ENCODE measurements around the gene ARMC10.

- no peak for TF ChIP-seq EZH2 (IDR thresholded peaks at IDR 0.05; ENCODE audit: low read length, unreplicated experiment)
- TF ChIP-seq, protein P1, sequence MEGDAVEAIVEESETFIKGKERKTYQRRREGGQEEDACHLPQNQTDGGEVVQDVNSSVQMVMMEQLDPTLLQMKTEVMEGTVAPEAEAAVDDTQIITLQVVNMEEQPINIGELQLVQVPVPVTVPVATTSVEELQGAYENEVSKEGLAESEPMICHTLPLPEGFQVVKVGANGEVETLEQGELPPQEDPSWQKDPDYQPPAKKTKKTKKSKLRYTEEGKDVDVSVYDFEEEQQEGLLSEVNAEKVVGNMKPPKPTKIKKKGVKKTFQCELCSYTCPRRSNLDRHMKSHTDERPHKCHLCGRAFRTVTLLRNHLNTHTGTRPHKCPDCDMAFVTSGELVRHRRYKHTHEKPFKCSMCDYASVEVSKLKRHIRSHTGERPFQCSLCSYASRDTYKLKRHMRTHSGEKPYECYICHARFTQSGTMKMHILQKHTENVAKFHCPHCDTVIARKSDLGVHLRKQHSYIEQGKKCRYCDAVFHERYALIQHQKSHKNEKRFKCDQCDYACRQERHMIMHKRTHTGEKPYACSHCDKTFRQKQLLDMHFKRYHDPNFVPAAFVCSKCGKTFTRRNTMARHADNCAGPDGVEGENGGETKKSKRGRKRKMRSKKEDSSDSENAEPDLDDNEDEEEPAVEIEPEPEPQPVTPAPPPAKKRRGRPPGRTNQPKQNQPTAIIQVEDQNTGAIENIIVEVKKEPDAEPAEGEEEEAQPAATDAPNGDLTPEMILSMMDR (conservative IDR thresholded peaks at IDR 0.05; ENCODE audit: low read depth, low read length): no peak
These were observed 48.6 kb downstream of the ARMC10 start for GRCh38 chr7:103123529-103123928.
